Endodermal cell (in vitro differentiated cells): ENCODE measurements around the gene MYOF. TPM values are rescaled to one million over a fixed set of nuclear protein-coding genes. Genes with fewer than 3 reads are reported as not detected.

Source experiments
- DNase-seq: peaks from one replicate; pipeline ENCODE4 v3.0.0-alpha.2; 2017
- H3K27ac ChIP-seq: 2 replicates; pipeline ENCODE4 v1.5.1; 2013; ENCODE audit warnings: mild to moderate bottlenecking, low read depth, low read length, moderate library complexity
- H3K27me3 ChIP-seq: 2 replicates; pipeline ENCODE4 v1.6.1; 2013; ENCODE audit warnings: mild to moderate bottlenecking, low read length, moderate library complexity; ENCODE audit not compliant: insufficient read depth, control insufficient read depth, poor library complexity, severe bottlenecking
- H3K36me3 ChIP-seq: 2 replicates; pipeline ENCODE4 v1.7.0; 2013; ENCODE audit warnings: mild to moderate bottlenecking, low read length, moderate library complexity; ENCODE audit not compliant: control insufficient read depth, insufficient read depth
- H3K4me1 ChIP-seq: one replicate; pipeline ENCODE4 v1.7.0; 2013; ENCODE audit warnings: low read length; ENCODE audit not compliant: control insufficient read depth, insufficient read depth
- H3K4me3 ChIP-seq: 2 replicates; pipeline ENCODE4 v1.5.1; 2013; ENCODE audit warnings: mild to moderate bottlenecking, low read length, moderate library complexity
- H3K9ac ChIP-seq: 2 replicates; pipeline ENCODE4 v1.6.1; 2013; ENCODE audit warnings: mild to moderate bottlenecking, low read length, moderate library complexity; ENCODE audit not compliant: poor library complexity, severe bottlenecking; ENCODE audit errors: extremely low read depth
- H3K9me3 ChIP-seq: 2 replicates; pipeline ENCODE4 v1.6.1; 2013; ENCODE audit warnings: mild to moderate bottlenecking, low read length, moderate library complexity; ENCODE audit not compliant: control insufficient read depth
- H3K27ac Mint-ChIP-seq: 2 replicates; pipeline ENCODE4 v1.8.0; 2020; ENCODE audit warnings: mixed read lengths
- H3K27me3 Mint-ChIP-seq: 2 replicates; pipeline ENCODE4 v1.8.0; 2021; ENCODE audit warnings: mild to moderate bottlenecking, mixed read lengths; ENCODE audit not compliant: insufficient read depth
- H3K36me3 Mint-ChIP-seq: 2 replicates; pipeline ENCODE4 v1.8.0; 2020; ENCODE audit warnings: low read depth, mixed read lengths
- H3K4me1 Mint-ChIP-seq: 2 replicates; pipeline ENCODE4 v1.8.0; 2020; ENCODE audit warnings: mixed read lengths
- H3K4me3 Mint-ChIP-seq: 2 replicates; pipeline ENCODE4 v1.8.0; 2020; ENCODE audit warnings: mild to moderate bottlenecking, moderate library complexity, mixed read lengths
- H3K9me3 Mint-ChIP-seq: 2 replicates; pipeline ENCODE4 v1.8.0; 2020; ENCODE audit warnings: mild to moderate bottlenecking, mixed read lengths
- WGBS, 2 experiments: methylation state at CpG; one replicate each; pipeline versions ENCODE4 v1.1.5 to v1.1.7; 2013; ENCODE audit warnings: missing lambda C conversion rate in 2 of 2, mixed read lengths in 1 of 2; ENCODE audit not compliant: insufficient coverage in 1 of 2, insufficient read length in 1 of 2; 5-methylcytosine and 5-hydroxymethylcytosine counted together
- total RNA-seq, 2 donors: library from RNA; stranded (reverse); fragmentation: NEBNext Ultra II Directional in 1 of 2; extraction: Animal tissue kit (Norgen Biotek cat#: 25700) in 1 of 2; gene quantifications; 2 replicates in 1 of 2; 3 replicates in 1 of 2; pipeline ENCODE4 v1.2.1, GENCODE V29; 2021
- TF ChIP-seq, protein P1 (sequence below): fragments of 200-600 bp; sonication (generic); conservative IDR thresholded peaks from 2 replicates; pipeline ENCODE4 v1.5.0; 2021; ENCODE audit warnings: antibody characterized with exemption, mild to moderate bottlenecking

Gene MYOF
- total RNA-seq, 2 donors from 2014 or later, result 37.4 to 93.8 TPM

DNA sequence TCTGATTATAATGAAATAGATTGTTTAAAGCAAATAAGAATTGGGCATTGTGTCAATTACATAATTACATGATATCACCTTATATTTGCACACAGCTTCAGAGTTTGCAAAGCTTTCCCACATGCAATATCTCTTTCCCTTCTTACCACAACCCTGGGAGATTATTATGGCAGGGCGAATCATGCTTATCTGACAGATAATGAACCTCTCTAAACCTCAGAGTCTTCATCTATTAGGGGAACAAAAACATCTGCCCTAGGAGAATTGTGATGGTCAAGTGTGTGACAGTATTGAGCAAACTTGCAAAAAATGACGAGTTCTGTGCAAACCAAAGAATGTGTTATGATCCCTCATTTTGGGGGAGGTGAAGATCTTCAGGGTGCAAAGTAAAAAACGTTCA is 90.0 kb downstream of the MYOF start:
- Mint-ChIP-seq H3K36me3 (peaks cover 25% of the 10 kb centered on the region), H3K27ac (no peak overlapping the region), H3K4me1 (peaks cover 4% of the 10 kb centered on the region), H3K9me3 (no peaks in the 10 kb centered on the region), H3K27me3 (peaks cover 1% of the 10 kb centered on the region), H3K4me3 (no peak overlapping the region)
- H3K27ac ChIP-seq, result no peak overlapping the region
- H3K4me3 ChIP-seq, result no peak overlapping the region
- TF ChIP-seq, protein P1, sequence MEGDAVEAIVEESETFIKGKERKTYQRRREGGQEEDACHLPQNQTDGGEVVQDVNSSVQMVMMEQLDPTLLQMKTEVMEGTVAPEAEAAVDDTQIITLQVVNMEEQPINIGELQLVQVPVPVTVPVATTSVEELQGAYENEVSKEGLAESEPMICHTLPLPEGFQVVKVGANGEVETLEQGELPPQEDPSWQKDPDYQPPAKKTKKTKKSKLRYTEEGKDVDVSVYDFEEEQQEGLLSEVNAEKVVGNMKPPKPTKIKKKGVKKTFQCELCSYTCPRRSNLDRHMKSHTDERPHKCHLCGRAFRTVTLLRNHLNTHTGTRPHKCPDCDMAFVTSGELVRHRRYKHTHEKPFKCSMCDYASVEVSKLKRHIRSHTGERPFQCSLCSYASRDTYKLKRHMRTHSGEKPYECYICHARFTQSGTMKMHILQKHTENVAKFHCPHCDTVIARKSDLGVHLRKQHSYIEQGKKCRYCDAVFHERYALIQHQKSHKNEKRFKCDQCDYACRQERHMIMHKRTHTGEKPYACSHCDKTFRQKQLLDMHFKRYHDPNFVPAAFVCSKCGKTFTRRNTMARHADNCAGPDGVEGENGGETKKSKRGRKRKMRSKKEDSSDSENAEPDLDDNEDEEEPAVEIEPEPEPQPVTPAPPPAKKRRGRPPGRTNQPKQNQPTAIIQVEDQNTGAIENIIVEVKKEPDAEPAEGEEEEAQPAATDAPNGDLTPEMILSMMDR, result no peak
- WGBS, 2 experiments, result 82 to 88% methylated on average over 3 of the region's 3 CpGs
- H3K9me3 ChIP-seq, result no peaks in the 10 kb centered on the region
- peaks cover 68% of the 10 kb centered on the region for H3K36me3 ChIP-seq
- no peak overlapping the region for H3K9ac ChIP-seq
- H3K4me1 ChIP-seq, result no peaks in the 10 kb centered on the region
- no peaks in the 10 kb centered on the region for H3K27me3 ChIP-seq
- DNase-seq, result no peak

DNA sequence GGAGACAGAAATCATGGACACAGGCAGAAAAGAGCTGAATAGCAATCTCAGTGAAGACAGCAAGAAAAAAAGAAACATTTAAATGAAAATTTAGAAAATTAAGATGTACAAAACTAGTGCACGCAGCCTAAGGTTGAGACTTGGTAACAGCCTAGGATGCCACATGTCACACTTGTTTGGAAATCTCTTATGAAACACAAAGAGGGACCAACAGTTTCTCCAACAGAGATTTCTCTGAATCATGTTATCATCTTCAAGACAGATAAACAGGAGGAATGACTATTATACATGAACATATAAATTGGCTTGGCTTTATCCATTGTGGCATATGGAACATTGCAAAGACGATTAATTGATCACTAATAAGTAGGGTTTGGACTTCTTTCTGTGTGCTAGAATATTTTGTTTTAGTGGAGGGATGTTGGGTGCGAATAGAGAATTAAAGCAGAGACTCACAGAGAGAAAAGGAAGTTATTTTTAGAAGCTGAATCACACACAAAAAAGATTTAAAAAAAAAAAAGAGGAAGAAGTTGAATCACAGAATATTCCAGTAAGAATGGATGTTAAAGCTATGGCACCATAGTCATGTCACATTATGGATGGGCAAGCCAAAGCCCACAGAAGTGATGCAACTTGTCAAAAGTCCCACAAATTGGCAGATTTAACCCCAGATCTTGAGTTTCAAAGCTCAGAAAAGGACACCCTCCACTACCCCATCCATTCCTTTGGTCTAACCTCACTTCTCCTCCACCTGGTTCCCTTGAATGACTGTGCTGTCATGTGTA is 91.6 kb downstream of the MYOF start:
- Histone ChIP-seq H3K4me1 (no peaks in the 10 kb centered on the region), H3K9ac (no peak overlapping the region), H3K9me3 (no peaks in the 10 kb centered on the region), H3K36me3 (peaks cover 67% of the 10 kb centered on the region), H3K27me3 (no peaks in the 10 kb centered on the region), H3K4me3 (no peak overlapping the region), H3K27ac (no peak overlapping the region)
- 90 to 94% methylated on average over 2 to 3 of the region's 3 CpGs for WGBS, 2 experiments
- Mint-ChIP-seq H3K4me3 (no peak overlapping the region), H3K27ac (no peak overlapping the region), H3K4me1 (peaks cover 4% of the 10 kb centered on the region), H3K36me3 (peaks cover 23% of the 10 kb centered on the region), H3K27me3 (no peaks in the 10 kb centered on the region), H3K9me3 (no peaks in the 10 kb centered on the region)
- DNase-seq, result no peak
- TF ChIP-seq, protein P1, result no peak

DNA sequence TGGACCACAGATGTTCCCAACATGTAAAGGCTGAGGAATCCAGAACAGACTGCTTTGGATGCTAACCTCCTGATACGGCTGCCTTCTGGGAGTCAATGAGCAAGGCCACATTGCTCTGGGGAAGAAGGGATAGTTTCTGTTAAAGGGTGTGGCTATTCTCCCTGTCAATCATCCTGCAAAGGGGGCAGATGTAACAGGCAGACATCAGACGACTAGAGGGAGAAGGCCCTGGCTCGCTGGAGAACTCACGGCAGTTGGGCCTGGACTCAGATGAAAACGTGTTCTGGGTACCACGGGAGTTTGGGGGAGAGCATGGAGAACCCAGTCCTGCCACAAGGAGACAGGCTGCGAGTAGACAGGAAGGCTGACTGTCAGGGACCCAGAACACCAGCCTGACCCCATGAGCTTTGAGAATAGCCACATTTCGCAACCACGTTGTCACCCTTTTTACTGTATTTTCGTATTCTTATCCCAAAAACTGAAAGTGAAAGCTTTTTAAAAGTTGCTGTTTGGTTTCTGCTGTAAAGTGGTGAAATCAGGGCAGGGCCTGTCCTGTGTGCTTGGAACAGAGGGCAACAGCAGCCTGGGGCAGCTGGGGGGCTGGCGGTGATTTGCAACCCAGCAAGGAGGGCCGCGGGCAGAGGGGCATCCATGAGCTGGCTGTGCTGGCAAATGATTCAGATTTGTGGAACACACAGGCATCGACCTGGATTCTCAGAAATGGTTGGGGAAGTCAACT is 95.3 kb downstream of the MYOF start:
- Histone ChIP-seq H3K27me3 (no peaks in the 10 kb centered on the region), H3K4me3 (no peak overlapping the region), H3K27ac (no peak overlapping the region), H3K9ac (no peak overlapping the region), H3K36me3 (peaks cover 77% of the 10 kb centered on the region), H3K4me1 (no peaks in the 10 kb centered on the region), H3K9me3 (no peaks in the 10 kb centered on the region)
- TF ChIP-seq, protein P1, result peak; percentile 31
- H3K9me3 Mint-ChIP-seq, result no peaks in the 10 kb centered on the region
- H3K36me3 Mint-ChIP-seq, result peaks cover 32% of the 10 kb centered on the region
- no peak overlapping the region for H3K4me3 Mint-ChIP-seq
- H3K4me1 Mint-ChIP-seq, result peaks cover 10% of the 10 kb centered on the region
- 91 to 92% methylated on average over 12 to 14 of the region's 14 CpGs for WGBS, 2 experiments
- DNase-seq, result no peak
- no peak overlapping the region for H3K27ac Mint-ChIP-seq
- no peaks in the 10 kb centered on the region for H3K27me3 Mint-ChIP-seq
